Testis (tissue), 2 donors: Measurements from ENCODE around the gene PTAFR.

ENCODE experiments used
- CTCF ChIP-seq, 3 experiments: fragments of 450-650 bp in 2 of 3; fragments of 200-600 bp in 1 of 3; sonication (generic) in 1 of 3; IDR thresholded peaks; one replicate each; pipeline ENCODE4 v1.5.1; 2016 to 2019; ENCODE audit warnings: antibody characterized with exemption in 3 of 3, mild to moderate bottlenecking in 2 of 3, moderate library complexity in 1 of 3
- POLR2A ChIP-seq: fragments of 450-650 bp; IDR thresholded peaks from one replicate; pipeline ENCODE4 v1.6.1; 2017; ENCODE audit warnings: antibody characterized with exemption, mild to moderate bottlenecking, moderate library complexity

- TF ChIP-seq CTCF (IDR thresholded peaks at IDR 0.05) (no peak), POLR2A (no peak)
These were observed 63.3 kb downstream of the PTAFR start for GRCh38 chr1:28113242-28113572.
